ENCODE measurements around the gene GAB1. TPM values are rescaled to one million over a fixed set of nuclear protein-coding genes. Genes with fewer than 3 reads are reported as not detected.

GAB1 gene
- total RNA-seq, 1 donor from 2014 or later = 5.0 TPM

DNA sequence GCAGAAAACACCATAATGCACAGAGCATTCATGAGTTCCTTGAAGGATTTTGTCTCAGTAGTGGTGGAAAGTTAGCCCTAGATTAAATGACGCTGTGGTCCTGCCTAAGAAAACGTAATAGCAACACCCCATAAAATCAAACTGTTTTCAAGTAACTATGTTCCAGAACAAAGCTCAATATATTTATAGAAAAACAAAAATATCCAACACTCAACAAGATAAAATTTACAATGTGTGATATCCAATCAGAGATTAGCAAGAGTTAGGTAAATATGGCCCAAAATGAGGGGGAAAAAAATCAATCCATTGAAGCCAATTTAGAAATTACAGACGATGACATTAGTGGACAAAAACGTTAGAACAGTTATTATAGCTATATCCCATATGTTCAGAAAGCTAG lies 9.9 kb upstream of the GAB1 start:
- no peak for FAIRE-seq
- Histone ChIP-seq H3K36me3 (ENCODE audit: control insufficient read depth, insufficient read depth, low read length) (no peaks in the 10 kb centered on the region), H3K4me3 (ENCODE audit: low read depth, low read length) (no peak overlapping the region), H3K27me3 (ENCODE audit: control insufficient read depth, insufficient read depth, low read length) (no peaks in the 10 kb centered on the region)
- no peak for TF ChIP-seq CTCF (IDR thresholded peaks at IDR 0.05; ENCODE audit: insufficient read depth, low read length, severe bottlenecking)
- no peak for DNase-seq (ENCODE audit: low read depth)

- Histone ChIP-seq H3K36me3 (ENCODE audit: control insufficient read depth, insufficient read depth, low read length) (no peaks in the 10 kb centered on the region), H3K4me3 (ENCODE audit: low read depth, low read length) (no peak overlapping the region), H3K27me3 (ENCODE audit: control insufficient read depth, insufficient read depth, low read length) (no peaks in the 10 kb centered on the region)
- FAIRE-seq = no peak
- TF ChIP-seq CTCF (IDR thresholded peaks at IDR 0.05; ENCODE audit: insufficient read depth, low read length, severe bottlenecking) = no peak
- no peak for DNase-seq (ENCODE audit: low read depth)
These were observed 6.7 kb upstream of the GAB1 start for GRCh38 chr4:143329985-143330384.

GRCh38 chr4:143335979-143336780 lies 496 bp upstream of the GAB1 start:
- TF ChIP-seq CTCF (IDR thresholded peaks at IDR 0.05; ENCODE audit: insufficient read depth, low read length, severe bottlenecking) = no peak

GRCh38 chr4:143337600-143338287 lies 1.1 kb downstream of the GAB1 start:
- peak overlapping the region; percentile 88 for H3K4me3 ChIP-seq (ENCODE audit: low read depth, low read length)
- no peaks in the 10 kb centered on the region for H3K27me3 ChIP-seq (ENCODE audit: control insufficient read depth, insufficient read depth, low read length)
- FAIRE-seq = no peak
- TF ChIP-seq CTCF (IDR thresholded peaks at IDR 0.05; ENCODE audit: insufficient read depth, low read length, severe bottlenecking) = no peak
- no peak for DNase-seq (ENCODE audit: low read depth)
- no peaks in the 10 kb centered on the region for H3K36me3 ChIP-seq (ENCODE audit: control insufficient read depth, insufficient read depth, low read length)

More at GRCh38 chr4:143335979-143336780, 496 bp upstream of the GAB1 start:
- DNase-seq (ENCODE audit: low read depth) (peak; percentile 70), FAIRE-seq (no peak)
- H3K36me3 ChIP-seq (ENCODE audit: control insufficient read depth, insufficient read depth, low read length) = no peaks in the 10 kb centered on the region
- H3K4me3 ChIP-seq (ENCODE audit: low read depth, low read length) = peak overlapping the region; percentile 88
- no peaks in the 10 kb centered on the region for H3K27me3 ChIP-seq (ENCODE audit: control insufficient read depth, insufficient read depth, low read length)

DNA sequence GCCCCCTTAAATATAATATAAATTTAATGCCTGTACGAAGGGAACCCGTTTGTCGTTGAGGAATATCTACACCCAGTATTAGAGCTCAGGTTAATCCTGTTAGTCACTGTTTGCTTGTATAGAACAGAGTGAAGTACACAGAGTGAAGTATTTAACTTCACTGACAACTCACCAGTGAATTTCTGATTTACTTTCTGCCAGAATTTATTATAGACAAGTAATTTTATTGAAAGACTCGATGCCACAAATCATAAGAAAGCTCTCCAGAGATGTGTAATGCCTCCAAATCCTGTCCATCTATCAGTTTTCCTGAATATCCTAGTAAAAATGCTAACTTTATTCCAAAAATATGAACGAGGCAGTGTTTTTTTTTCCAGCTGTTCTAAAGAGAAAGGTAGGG lies 1.6 kb downstream of the GAB1 start:
- Histone ChIP-seq H3K36me3 (ENCODE audit: control insufficient read depth, insufficient read depth, low read length) (no peaks in the 10 kb centered on the region), H3K27me3 (ENCODE audit: control insufficient read depth, insufficient read depth, low read length) (no peaks in the 10 kb centered on the region), H3K4me3 (ENCODE audit: low read depth, low read length) (peak overlapping the region; percentile 88)
- TF ChIP-seq CTCF (IDR thresholded peaks at IDR 0.05; ENCODE audit: insufficient read depth, low read length, severe bottlenecking) = no peak
- FAIRE-seq (no peak), DNase-seq (ENCODE audit: low read depth) (peak; percentile 39)

All from bronchial epithelial cell (primary cell).